GM10847 (cell line): ENCODE data around the gene CEP350.

ENCODE experiments used
- POLR2A ChIP-seq: IDR thresholded peaks from 2 replicates; pipeline ENCODE4 v1.6.1; 2011; ENCODE audit not compliant: insufficient read length; ENCODE audit errors: extremely low read depth

CEP350 gene

GRCh38 chr1:180061019-180061418 is 106.4 kb downstream of the CEP350 start:
- TF ChIP-seq POLR2A: no peak

- TF ChIP-seq POLR2A: no peak
These were observed 107.9 kb downstream of the CEP350 start for GRCh38 chr1:180062452-180062971.

- TF ChIP-seq POLR2A: no peak
These were observed 110.8 kb downstream of the CEP350 start for GRCh38 chr1:180065408-180065807.

GRCh38 chr1:180066150-180066549 is 111.5 kb downstream of the CEP350 start:
- no peak for TF ChIP-seq POLR2A

DNA sequence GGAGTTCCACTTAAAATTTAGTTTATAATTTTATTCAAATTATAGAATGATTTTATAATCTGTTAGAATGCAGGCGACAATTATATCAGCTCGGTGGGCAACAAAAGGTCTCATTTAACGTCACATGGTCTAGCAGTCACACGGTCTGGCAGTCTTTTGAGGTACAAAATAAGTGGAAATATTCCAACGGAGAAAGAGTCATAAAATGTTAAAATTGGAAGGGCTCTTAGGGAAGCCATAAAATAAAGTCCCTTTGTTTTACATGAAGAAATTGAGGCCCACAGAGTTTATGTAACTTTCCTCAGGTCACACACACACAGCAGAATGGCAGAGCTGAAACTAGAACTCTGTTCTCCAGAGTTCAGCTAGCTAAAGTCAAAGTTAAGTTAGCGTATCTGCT is 115.7 kb downstream of the CEP350 start:
- no peak for TF ChIP-seq POLR2A

DNA sequence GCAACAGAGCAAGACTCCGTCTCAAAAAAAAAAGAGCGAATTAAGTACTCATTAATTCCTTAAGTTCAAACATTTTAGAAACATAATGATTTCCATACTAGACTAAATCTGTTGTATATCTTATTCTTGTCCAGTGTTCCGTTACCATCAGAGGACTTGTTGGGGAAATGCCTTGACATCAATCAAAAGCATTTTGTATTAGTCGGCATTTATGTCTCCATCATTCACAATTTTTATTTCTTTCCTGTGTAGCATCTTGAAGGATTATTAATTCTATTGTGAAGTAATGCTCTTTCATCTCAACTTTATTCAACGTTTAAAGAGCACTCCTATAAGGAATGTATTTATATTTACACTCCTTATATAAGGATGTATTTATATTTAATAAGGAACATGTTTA is 117.1 kb downstream of the CEP350 start:
- TF ChIP-seq POLR2A: no peak

DNA sequence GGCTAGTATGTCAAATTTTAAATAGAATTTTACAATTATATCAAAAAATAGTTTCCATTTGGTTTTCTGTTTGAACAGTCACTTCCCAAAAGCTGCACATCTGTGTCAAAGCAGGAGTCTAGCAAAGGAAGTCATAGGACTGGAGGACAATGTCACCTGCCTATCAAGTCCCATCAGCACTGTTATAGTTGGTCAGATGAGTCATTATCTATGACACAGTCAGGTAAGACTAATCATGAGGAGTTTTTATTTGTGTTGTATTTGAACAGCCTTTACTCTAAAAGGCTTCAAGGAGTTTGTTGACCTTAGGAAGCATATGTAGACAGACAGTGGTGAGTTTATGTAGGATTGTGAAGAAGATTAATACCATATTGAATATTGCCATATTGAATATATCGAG is 125.8 kb downstream of the CEP350 start:
- no peak for TF ChIP-seq POLR2A

GRCh38 chr1:180081474-180081873 is 126.9 kb downstream of the CEP350 start:
- TF ChIP-seq POLR2A: no peak

DNA sequence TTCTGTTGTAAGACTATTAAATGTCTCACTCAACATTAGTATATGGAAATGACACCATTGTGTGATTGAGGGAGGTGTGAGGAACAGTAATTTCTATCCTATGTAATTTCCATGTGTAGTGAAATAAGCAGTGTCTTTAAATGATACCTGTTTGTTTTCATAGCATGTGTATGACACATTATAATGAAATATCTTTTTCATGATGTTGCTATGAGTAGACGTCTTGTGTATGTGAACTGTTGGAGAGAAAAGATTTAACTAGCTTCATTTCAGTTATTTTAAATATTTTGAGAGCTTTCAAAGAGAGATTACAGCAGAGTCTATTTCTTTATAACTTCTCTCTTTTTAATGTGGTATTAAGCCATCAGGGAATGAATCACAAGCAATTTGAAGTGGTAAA is 128.6 kb downstream of the CEP350 start:
- TF ChIP-seq POLR2A: no peak

DNA sequence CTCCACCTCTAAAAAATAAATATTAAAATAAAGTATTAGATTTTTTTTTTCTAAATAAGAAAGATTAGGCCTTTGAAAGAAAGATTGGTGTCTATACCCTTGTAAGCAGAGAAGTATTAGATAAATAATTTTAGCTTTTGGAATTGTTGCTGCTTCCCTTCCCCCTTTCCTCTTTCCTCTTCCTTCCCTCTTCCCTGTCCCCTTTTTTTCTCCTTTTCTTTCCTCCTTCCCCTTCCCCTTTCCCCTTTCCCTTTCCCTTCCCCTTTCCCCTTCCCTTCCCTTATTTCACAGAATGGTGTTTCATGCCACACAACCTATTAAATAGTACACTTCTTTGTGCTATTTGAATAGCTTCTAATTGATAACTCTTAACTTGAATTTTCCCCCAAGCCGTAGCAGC is 130.3 kb downstream of the CEP350 start:
- TF ChIP-seq POLR2A: no peak

DNA sequence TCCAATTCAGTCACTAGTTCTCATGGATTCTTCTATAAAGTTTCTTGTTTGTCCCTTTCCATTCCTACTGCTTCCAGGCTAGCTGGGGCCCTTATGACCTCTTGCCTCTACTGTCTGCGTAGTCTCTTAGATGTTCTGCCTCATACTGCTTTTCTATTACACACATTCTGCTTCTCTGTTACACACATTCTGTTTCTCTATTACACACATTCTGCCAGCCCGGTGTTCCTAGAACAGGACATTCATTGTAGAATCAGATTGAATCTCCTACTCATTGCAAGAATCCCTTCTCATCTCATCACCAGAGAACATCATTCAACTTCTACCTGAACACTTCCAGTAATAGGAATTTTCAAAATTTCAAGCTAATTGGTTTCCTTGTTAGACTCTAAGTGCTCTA is 130.7 kb downstream of the CEP350 start:
- no peak for TF ChIP-seq POLR2A

DNA sequence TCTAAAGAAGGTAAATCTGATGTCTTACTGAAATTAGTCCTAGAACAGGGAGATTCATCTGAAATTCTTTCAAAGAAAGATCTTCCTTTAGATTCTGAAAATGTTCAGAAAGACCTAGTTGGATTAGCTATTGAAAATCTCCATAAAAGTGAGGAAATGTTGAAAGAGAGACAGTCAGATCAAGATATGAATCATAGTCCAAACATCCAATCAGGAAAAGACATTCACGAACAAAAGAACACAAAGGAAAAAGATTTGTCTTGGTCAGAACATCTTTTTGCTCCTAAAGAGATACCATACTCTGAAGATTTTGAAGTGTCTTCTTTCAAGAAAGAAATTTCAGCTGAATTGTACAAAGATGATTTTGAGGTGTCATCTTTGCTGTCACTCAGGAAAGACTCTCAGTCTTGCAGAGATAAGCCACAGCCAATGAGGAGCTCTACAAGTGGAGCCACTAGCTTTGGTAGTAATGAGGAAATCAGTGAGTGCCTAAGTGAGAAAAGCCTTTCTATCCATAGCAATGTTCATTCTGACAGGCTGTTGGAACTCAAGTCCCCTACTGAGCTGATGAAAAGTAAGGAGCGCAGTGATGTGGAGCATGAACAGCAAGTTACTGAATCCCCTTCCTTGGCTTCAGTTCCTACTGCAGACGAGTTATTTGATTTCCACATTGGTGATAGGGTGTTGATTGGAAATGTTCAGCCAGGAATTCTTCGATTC is 138.5 kb downstream of the CEP350 start:
- no peak for TF ChIP-seq POLR2A

DNA sequence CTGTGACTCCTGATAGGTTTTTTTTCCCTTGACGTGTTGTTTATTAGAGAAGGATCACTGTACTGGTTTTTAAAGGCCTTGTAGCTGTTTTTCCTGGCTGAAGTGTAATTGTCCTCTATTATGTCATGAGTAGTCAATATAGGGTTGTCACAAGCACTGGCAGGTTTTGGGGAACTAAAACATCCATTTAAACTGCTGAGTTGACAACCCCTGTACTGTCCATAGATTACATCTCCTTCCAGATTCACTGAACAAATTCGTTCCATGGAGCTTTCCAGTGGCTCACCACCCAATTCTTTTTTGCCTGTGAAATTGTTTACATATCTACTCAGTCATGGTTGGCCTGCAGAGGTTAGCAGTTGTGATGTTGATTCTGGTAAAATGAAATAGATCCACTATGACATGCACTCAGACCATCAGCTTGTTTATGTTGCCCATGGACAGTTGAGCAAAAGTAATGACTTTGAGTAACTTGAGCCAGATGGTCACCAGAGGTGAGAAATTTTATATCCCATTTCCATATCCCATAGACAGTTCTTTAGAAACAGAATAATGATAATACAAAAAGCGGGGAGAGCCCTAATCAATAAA is 140.2 kb downstream of the CEP350 start:
- no peak for TF ChIP-seq POLR2A

GRCh38 chr1:180096584-180097325 is 142.1 kb downstream of the CEP350 start:
- TF ChIP-seq POLR2A: no peak

- TF ChIP-seq POLR2A: no peak
These were observed 142.7 kb downstream of the CEP350 start for GRCh38 chr1:180097326-180097605.

DNA sequence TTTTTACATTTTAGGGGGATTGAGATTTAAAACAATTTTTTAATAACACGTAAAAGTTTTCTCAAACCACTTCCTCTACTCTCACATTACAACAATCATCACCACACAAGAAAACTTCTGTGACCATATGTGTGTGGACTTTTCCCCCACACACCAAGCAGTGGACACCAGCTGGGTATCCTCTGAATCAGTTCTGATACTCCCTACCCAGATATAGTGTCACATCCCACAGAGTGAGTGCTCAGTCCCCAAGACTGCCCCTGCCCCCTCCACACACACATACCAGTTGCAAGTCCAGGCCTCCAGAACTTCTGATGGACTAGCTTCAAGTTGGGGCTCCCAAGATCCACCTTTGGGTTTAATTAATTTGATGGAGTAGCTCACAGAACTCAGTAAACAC is 146.8 kb downstream of the CEP350 start:
- TF ChIP-seq POLR2A: no peak
